Caco-2 (cell line): ENCODE results near the gene GREB1. TPM values are rescaled to one million over a fixed set of nuclear protein-coding genes. Genes with fewer than 3 reads are reported as not detected.
A peak's percentile ranks its signal among the peaks of the same experiment; 100 is the strongest.

ENCODE experiments used
- Bru-seq: library from RNA; stranded (reverse); fragments of 400-500 nt; gene quantifications from one replicate; lab custom pipeline; 2021; lab: Mats Ljungman, UMichigan
- BruChase-seq, 2 experiments: library from RNA; stranded (reverse); fragments of 400-500 nt; gene quantifications; one replicate each; lab custom pipeline; 2021; lab: Mats Ljungman, UMichigan
- BruUV-seq: library from RNA; stranded (reverse); fragments of 400-500 nt; replicated peaks from 2 replicates; lab custom pipeline; 2021; lab: Mats Ljungman, UMichigan
- CTCF ChIA-PET: fragments of 300-600 bp; sonication (Branson Sonifier 250); formaldehyde crosslinking; loops from one replicate; lab custom pipeline; 2022; ENCODE audit warnings: antibody characterized with exemption; lab: Charles Lee
- POLR2A ChIA-PET: fragments of 300-600 bp; sonication (Branson Sonifier 250); formaldehyde crosslinking; loops from one replicate; lab custom pipeline; 2022; ENCODE audit warnings: antibody characterized with exemption; lab: Charles Lee
- DNase-seq, 2 experiments: peaks; one replicate each; pipeline versions ENCODE4 v3.0.0 to v3.0.0-alpha.2; 2020 to 2022
- H3K27me3 ChIP-seq: replicated peaks from 2 replicates; pipeline ENCODE4 v1.6.0; 2011; ENCODE audit warnings: low read length; ENCODE audit not compliant: control insufficient read depth, insufficient read depth
- H3K36me3 ChIP-seq: 2 replicates; pipeline ENCODE4 v1.5.1; 2011; ENCODE audit warnings: low read length; ENCODE audit not compliant: control insufficient read depth, insufficient read depth
- H3K4me1 ChIP-seq: fragments of 250-450 bp; sonication (Bioruptor Pico); 2 replicates; pipeline ENCODE4 v1.5.1; 2020; ENCODE audit warnings: mild to moderate bottlenecking
- H3K4me3 ChIP-seq: 2 replicates; pipeline ENCODE4 v1.5.1; 2011; ENCODE audit warnings: low read depth, mild to moderate bottlenecking, control low read depth, low read length
- H3K9me3 ChIP-seq: fragments of 250-450 bp; sonication (Bioruptor Pico); 2 replicates; pipeline ENCODE4 v1.5.1; 2020; ENCODE audit warnings: mild to moderate bottlenecking, moderate library complexity
- H3K27ac Mint-ChIP-seq: one replicate; pipeline ENCODE4 v1.8.0; 2022; ENCODE audit warnings: mixed read lengths; ENCODE audit not compliant: unreplicated experiment
- H3K27me3 Mint-ChIP-seq: one replicate; pipeline ENCODE4 v1.8.0; 2022; ENCODE audit warnings: mixed read lengths; ENCODE audit not compliant: insufficient read depth, unreplicated experiment
- H3K36me3 Mint-ChIP-seq: one replicate; pipeline ENCODE4 v1.8.0; 2022; ENCODE audit warnings: mild to moderate bottlenecking, mixed read lengths; ENCODE audit not compliant: insufficient read depth, unreplicated experiment
- H3K4me1 Mint-ChIP-seq: one replicate; pipeline ENCODE4 v1.8.0; 2022; ENCODE audit warnings: low read depth, mixed read lengths; ENCODE audit not compliant: unreplicated experiment
- H3K4me3 Mint-ChIP-seq: one replicate; pipeline ENCODE4 v1.8.0; 2022; ENCODE audit warnings: mild to moderate bottlenecking, moderate library complexity, mixed read lengths; ENCODE audit not compliant: unreplicated experiment
- H3K9me3 Mint-ChIP-seq: one replicate; pipeline ENCODE4 v1.8.0; 2022; ENCODE audit warnings: mixed read lengths; ENCODE audit not compliant: unreplicated experiment
- intact Hi-C: fragments of 100-400 bp; cut with micrococcal nuclease; formaldehyde crosslinking; loops from one replicate; pipeline ENCODE4 v1.10.0; 2022; ENCODE audit not compliant: unreplicated experiment
- long read RNA-seq: library from polyadenylated mRNA; stranded (forward); transcript quantifications from one replicate; pipeline ENCODE4 v2.0.0, GENCODE V29; 2022
- total RNA-seq: library from RNA; stranded (reverse); gene quantifications from 2 replicates; pipeline ENCODE4 v1.2.3, GENCODE V29; 2022
- TF ChIP-seq, protein P1 (sequence below), 2 experiments: fragments of 200-600 bp in 1 of 2; IDR thresholded peaks; 1 replicate in 1 of 2; 2 replicates in 1 of 2; pipeline versions ENCODE4 v1.5.1 to v1.8.0; 2011 to 2022; ENCODE audit warnings: antibody characterized with exemption in 1 of 2, control low read depth in 1 of 2, inconsistent platforms in 1 of 2, low read depth in 1 of 2, low read length in 1 of 2, mild to moderate bottlenecking in 1 of 2, moderate library complexity in 1 of 2; ENCODE audit not compliant: insufficient read depth in 1 of 2, severe bottlenecking in 1 of 2, unreplicated experiment in 1 of 2

The GREB1 gene, protein sequence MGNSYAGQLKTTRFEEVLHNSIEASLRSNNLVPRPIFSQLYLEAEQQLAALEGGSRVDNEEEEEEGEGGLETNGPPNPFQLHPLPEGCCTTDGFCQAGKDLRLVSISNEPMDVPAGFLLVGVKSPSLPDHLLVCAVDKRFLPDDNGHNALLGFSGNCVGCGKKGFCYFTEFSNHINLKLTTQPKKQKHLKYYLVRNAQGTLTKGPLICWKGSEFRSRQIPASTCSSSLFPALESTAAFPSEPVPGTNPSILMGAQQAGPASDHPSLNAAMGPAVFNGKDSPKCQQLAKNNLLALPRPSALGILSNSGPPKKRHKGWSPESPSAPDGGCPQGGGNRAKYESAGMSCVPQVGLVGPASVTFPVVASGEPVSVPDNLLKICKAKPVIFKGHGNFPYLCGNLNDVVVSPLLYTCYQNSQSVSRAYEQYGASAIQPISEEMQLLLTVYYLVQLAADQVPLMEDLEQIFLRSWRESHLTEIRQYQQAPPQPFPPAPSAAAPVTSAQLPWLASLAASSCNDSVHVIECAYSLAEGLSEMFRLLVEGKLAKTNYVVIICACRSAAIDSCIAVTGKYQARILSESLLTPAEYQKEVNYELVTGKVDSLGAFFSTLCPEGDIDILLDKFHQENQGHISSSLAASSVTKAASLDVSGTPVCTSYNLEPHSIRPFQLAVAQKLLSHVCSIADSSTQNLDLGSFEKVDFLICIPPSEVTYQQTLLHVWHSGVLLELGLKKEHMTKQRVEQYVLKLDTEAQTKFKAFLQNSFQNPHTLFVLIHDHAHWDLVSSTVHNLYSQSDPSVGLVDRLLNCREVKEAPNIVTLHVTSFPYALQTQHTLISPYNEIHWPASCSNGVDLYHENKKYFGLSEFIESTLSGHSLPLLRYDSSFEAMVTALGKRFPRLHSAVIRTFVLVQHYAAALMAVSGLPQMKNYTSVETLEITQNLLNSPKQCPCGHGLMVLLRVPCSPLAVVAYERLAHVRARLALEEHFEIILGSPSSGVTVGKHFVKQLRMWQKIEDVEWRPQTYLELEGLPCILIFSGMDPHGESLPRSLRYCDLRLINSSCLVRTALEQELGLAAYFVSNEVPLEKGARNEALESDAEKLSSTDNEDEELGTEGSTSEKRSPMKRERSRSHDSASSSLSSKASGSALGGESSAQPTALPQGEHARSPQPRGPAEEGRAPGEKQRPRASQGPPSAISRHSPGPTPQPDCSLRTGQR (N-terminal part only)
- total RNA-seq (2.2 and 2.4 TPM in 2 replicates), Bru-seq, nascent RNA (percentile 29 among the genes with signal in this experiment), BruChase-seq, experiment 1, labeled RNA remaining after a 2-hour chase (percentile 27 among the genes with signal in this experiment), BruChase-seq, experiment 2, labeled RNA remaining after a 6-hour chase (percentile 31 among the genes with signal in this experiment)
- long read RNA-seq, partial matches to known transcripts = 1 of 3 reads
- long read RNA-seq, other reads (novel, unspliced or antisense) = 2 of 3 reads

DNA sequence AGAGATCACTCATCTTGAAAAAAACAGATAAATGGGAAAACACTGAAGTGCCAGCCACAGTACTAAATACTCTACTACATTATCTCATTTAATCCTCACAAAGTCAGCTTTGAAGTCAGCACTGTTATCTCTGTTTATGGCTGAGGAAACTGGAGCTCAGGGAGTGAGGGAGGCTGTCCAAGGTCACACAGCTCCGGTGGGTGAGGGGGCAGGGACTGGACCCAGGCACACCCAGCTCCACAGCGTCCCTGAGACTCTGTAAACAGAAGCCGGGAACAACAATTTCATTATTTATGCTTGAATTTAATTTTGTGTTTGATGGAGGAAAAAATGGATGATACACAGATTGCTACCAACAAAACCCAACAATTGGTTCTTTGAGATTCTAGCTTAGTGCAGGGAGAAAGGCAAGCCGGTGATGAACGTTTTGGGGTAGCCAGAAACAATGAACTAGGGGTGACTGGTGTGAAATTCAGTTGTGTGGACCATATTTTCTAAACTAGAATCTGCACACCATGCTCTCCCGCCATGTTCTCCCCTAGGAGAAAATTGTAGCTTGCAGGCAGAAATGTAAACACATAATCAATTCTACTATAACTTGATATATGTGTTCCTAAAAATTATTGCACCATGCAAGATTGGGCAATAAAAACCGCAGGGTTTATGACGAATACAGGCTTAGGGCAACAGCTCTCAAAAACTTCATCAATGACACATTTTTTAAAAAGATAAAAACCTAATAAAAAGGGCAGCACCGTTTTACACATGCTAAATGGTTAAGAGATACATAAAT, at the start of gene GREB1:
Gene GREB1 (plus strand): TSS at position 768 of the 793 bp plus-strand sequence. CDS start 22,570 bp downstream, outside the sequence.
- Histone ChIP-seq H3K4me3 (no peak within 1 kb of the TSS), H3K36me3 (no peaks in the 10 kb centered on the region), H3K27me3 (no peaks in the 10 kb centered on the region), H3K4me1 (no peaks in the 10 kb centered on the region), H3K9me3 (no peaks in the 10 kb centered on the region)
- no peak within 1 kb of the TSS for H3K4me3 Mint-ChIP-seq
- H3K27me3 Mint-ChIP-seq = no peaks in the 10 kb centered on the region
- no TSS peak for BruUV-seq
- POLR2A ChIA-PET = no interaction called here
- no peak within 1 kb of the TSS for H3K27ac Mint-ChIP-seq
- DNase-seq = no peak
- no peaks in the 10 kb centered on the region for H3K4me1 Mint-ChIP-seq
- H3K36me3 Mint-ChIP-seq = no peaks in the 10 kb centered on the region
- CTCF ChIA-PET = interaction anchor here (0.6 kb wide), 1 partner anchor 401 kb away, joined by 4 read pairs; no protein-coding TSS in a partner anchor
- no peaks in the 10 kb centered on the region for H3K9me3 Mint-ChIP-seq
- TF ChIP-seq, protein P1, sequence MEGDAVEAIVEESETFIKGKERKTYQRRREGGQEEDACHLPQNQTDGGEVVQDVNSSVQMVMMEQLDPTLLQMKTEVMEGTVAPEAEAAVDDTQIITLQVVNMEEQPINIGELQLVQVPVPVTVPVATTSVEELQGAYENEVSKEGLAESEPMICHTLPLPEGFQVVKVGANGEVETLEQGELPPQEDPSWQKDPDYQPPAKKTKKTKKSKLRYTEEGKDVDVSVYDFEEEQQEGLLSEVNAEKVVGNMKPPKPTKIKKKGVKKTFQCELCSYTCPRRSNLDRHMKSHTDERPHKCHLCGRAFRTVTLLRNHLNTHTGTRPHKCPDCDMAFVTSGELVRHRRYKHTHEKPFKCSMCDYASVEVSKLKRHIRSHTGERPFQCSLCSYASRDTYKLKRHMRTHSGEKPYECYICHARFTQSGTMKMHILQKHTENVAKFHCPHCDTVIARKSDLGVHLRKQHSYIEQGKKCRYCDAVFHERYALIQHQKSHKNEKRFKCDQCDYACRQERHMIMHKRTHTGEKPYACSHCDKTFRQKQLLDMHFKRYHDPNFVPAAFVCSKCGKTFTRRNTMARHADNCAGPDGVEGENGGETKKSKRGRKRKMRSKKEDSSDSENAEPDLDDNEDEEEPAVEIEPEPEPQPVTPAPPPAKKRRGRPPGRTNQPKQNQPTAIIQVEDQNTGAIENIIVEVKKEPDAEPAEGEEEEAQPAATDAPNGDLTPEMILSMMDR (IDR thresholded peaks at IDR 0.05; ENCODE audit: insufficient read depth in 1 of 2, low read depth in 1 of 2, low read length in 1 of 2, severe bottlenecking in 1 of 2, unreplicated experiment in 1 of 2) = no peak
- intact Hi-C loops = no loop called here

DNA sequence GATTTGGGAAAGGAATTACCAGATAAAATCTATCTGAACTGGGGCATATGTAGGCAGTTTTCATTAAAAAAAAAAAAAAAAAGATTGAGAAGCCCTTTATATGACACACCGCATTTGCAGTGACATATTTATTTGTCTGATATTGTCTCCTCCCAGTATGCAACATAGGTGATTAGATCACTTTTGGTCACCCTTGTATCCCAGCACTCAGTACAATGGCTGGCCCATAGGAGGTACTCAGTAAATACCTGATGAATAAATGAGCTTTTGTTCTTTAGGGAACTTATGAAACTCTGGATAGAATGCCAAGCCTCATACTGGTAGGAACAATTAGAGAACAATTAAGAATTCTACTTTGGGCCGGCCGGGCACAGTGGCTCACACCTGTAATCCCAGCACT, 45.0 kb upstream of the GREB1 start:
- TF ChIP-seq, protein P1 (IDR thresholded peaks at IDR 0.05; ENCODE audit: insufficient read depth in 1 of 2, low read depth in 1 of 2, low read length in 1 of 2, severe bottlenecking in 1 of 2, unreplicated experiment in 1 of 2) = no peak
- no peaks in the 10 kb centered on the region for H3K9me3 Mint-ChIP-seq
- ChIA-PET POLR2A (no interaction called here), CTCF (no interaction called here)
- Histone ChIP-seq H3K4me3 (no peak overlapping the region), H3K4me1 (no peaks in the 10 kb centered on the region), H3K36me3 (no peaks in the 10 kb centered on the region), H3K9me3 (no peaks in the 10 kb centered on the region), H3K27me3 (no peaks in the 10 kb centered on the region)
- BruUV-seq = no TSS peak
- intact Hi-C loops = no loop called here
- no peaks in the 10 kb centered on the region for H3K4me1 Mint-ChIP-seq
- no peaks in the 10 kb centered on the region for H3K27me3 Mint-ChIP-seq
- H3K4me3 Mint-ChIP-seq = no peak overlapping the region
- H3K27ac Mint-ChIP-seq = no peak overlapping the region
- no peaks in the 10 kb centered on the region for H3K36me3 Mint-ChIP-seq
- DNase-seq = no peak
